NCI-H446 (cell line): Measurements from ENCODE around the gene SMARCD3.

Source experiments
- DNase-seq, 2 experiments: peaks; one replicate each; lab custom pipeline; 2025; lab: John Stamatoyannopoulos, UW

The SMARCD3 gene

DNA sequence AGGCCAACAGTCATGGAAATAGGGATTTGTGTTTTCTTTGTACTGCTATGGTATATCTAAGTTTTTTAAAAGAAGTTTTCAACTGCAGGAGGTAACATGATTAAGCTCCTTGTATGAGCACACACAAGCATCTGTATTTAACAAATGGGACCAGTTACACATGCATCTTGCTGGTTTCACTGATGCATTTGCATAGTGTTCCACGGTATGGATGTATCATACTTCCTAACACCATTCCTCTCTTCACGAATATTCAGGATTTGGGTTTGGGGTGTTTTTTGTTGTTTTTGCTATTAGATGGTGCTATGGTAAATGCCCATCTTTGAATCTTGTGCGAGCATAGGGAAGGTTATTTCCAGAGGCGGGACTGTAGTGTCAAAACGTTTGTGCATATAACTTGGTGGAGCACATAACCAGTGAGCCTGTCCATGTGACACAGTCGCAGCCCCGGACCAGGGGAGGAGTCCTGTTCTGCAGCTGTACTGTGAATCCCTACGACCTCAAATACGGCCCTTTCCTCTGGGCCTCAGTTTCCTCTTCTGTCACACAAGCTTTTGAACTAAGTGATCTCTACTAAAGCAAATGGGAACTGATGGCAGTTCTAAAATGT, 40.1 kb downstream of the SMARCD3 start:
- no peak for DNase-seq

DNA sequence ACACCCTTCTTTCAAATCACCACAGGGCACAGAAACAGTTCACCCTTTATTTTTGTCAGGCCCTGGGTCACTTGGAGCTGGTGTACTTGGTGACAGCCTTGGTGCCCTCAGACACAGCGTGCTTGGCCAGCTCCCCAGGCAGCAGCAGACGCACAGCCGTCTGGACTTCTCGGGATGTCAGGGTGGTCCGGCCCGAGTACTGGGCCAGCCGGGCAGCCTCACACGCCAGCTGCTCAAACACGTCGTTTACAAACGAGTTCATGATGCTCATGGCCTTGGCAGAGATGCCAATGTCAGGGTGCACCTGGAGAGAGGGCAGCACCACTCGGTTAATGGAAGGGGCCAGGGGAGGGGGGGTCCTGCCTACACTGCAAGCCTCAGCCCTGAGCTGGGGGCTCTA, 40.7 kb downstream of the SMARCD3 start:
- no peak for DNase-seq

DNA sequence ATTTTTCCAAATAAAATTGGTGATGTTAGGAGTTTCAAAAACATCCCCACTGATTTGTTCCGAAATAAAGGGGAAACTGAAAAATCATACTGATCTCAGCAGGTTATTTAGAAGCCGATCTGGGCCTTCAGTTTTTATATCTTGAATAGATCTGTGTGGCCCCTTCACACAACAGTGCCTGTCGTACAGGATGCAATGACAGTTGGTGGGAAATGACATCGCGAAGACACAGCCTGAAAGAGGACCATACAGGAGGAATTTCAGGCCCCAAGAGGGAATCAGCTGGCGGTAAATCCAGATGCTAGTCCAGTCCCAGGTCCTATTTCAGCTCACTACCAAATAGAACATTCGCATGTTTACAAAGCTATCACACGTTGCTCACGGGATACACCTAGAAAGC, 41.2 kb downstream of the SMARCD3 start:
- no peak for DNase-seq

DNA sequence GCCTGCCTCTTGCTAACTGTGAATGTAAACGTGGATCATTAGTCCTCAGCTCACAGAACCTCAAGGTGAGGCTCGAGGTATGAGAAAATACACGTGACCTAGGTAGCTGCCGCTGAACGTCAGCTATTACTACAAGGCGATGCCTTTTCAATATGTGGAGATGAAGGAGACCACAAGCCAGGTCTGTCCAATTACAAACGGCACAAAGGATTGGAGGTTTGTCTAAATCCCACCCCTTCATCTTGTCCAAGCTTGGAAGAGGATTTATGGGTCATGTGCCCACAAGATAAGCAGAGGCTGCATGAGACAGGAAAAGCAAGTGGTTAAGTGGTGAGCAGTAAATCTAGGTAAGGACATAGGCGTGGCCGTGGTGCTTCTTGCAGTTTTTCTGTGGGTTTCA, 41.6 kb downstream of the SMARCD3 start:
- no peak for DNase-seq

DNA sequence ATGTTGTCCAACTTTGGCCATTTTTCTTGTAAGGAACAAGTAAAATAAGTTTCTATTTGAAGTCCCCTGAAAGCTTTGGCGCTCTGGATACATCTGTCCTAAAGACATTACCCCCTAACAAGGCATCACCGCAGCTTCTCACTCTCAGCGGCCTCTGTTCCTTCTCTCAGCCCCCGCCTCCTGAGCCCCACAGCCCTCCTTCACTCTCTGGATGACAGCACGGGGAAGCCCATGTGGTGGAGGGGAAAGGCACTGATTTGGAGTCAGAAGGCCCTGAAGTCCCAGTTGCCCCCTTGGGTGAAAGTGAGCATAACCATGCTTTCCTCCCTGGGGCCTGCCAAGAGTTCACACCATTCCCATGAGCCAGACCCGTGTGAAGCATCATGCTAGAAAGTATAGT, 42.8 kb downstream of the SMARCD3 start:
- no peak for DNase-seq

DNA sequence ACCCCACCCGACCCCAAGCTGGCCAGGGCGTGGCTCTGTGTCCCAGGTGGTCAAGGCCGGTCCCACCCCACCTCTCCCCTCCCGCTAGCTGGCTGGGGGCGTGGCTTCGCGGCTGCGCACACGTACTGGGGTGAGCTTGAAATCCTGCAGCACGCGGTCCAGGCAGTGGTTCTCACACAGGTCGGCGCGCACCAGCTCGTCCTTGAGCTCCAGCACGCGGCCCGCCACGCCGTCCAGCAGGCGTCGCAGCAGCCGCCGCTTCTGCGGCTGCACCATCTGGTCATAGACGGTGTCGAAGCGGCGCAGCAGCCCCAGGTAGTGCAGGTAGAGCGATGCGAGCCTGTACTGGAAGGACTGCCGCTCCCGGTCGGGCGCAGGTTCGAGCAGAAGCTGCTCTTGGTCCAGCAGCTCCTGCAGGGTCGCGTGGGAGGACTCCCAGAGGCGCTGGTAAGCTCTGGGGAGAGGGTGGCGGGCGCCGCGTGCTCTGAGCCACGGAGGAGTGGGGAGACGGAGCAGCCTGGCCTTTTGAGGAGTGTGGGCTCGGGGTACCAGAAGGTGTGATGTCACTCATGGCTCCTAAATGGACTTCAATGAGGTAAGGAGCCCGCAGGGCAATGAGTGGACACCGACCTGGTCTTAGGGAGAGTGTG, 44.0 kb downstream of the SMARCD3 start:
- DNase-seq, result no peak

DNA sequence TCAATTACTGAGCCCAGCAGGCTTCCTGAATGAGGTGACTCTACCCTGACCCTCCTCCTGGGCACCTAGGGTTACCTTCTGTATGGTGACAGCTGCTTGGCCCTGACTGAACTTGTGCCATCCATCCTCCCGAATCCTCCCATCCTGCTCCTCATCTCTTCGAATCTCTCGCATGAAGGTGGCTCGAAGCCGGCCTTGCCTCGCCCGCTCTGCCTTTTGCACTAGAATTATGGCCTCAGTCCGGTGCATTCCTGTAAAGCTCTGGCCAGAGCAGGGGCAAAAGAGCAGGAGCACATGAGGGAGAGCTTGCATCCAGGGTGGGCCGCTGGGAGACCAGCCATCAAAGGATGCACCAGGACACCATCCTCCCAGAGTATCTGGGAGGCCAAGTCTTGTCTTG, 45.7 kb downstream of the SMARCD3 start:
- DNase-seq, result no peak

DNA sequence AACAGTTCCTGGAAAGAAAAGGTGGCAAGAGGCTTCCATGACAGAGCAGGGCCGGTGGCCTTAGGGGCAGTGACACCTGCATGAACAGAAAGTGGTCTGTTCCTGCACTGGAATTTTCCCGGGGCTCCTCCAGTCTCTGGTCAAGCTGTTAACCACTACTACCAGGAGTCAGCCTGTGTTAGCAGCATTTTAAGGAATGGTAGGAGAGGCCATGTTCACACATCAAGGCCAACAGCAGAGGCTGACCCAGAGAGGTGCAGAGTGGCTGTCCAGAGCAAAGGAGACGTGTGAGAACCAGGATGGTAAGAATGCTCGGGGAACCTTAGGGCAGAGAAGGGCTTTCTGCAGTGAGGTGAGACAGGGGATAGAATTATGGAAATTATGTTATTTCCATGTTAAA, 46.7 kb downstream of the SMARCD3 start:
- no peak for DNase-seq

DNA sequence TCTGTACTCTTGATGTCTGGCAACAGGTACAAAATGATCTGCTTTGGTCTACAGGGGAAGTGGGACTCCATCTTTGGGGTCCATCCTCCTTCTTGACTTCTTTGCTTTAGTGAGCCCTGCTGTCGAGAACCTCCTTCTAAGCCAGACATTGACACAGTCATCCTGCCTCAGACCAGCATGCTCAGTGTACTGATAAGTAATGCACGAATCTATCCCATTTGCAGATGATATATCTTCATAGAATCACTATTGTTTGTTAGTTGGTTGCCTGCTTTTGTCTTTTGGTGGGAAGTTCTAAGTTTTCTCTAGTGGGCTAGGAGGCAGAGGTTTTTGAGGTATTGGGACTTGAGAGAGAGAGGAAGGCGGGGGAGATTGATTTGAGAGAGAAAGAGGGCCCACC, 47.1 kb downstream of the SMARCD3 start:
- DNase-seq, result no peak

DNA sequence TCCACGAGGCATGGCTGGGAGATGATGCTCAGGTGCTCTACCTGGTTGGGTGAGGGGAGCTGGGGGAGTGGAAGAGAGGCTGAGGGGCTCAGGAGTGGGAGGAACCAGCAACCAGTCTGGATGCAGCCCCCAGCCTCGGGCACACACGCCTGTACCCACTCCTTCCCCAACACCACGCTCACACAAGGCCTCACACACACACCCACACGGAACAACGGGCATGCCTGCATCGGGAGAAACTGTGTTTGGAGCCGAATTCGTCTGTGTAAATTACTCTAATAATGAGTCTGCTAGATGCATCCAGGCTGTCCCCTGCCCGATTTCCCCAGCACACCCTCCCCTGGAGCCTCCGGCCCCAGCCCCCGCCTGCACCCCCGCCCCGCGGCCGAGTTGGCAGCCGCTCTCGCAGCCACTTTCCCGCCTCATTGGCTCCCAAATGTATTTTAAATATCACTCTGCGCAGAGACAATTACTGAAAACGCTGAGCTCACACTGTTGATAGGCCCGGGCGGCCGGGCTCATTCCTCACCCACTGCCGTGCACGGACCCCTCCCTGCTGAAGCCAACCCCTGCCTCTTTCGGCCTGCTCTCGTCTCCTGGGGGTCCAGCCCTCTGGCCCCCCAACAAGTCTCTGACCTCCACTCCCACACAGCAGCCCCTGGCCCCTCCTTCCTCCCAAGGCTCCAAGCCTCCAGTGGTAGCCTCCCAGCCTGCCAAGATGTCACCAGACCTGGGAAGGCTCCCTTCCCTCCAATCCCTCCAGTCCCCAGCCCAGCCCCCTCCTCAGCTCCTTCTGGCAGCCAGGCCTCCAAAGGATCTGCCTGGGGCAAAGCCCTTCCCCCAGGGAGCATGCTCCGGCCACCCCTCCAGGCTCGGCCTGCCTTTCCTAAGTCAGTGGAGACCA, 49.3 kb downstream of the SMARCD3 start:
- DNase-seq, result peak in 1 of 2 experiments; percentile 65

DNA sequence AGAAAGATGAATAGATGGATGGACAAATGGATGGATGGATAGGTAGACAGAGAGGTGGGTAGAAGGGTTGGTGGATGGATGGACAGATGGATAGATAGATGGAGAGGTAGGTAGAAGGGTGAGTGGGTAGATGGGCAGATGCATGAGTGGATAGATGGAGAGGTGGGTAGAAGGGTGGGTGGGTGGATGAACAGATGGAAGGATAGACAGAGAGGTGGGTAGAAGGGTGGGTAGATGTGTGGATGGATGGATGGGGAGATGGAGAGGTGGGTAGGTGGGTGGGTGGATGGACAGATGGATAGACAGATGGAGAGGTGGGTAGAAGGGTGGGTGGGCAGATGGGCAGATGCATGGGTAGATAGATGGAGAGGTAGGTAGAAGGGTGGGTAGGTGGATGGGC, 50.6 kb downstream of the SMARCD3 start:
- no peak for DNase-seq

DNA sequence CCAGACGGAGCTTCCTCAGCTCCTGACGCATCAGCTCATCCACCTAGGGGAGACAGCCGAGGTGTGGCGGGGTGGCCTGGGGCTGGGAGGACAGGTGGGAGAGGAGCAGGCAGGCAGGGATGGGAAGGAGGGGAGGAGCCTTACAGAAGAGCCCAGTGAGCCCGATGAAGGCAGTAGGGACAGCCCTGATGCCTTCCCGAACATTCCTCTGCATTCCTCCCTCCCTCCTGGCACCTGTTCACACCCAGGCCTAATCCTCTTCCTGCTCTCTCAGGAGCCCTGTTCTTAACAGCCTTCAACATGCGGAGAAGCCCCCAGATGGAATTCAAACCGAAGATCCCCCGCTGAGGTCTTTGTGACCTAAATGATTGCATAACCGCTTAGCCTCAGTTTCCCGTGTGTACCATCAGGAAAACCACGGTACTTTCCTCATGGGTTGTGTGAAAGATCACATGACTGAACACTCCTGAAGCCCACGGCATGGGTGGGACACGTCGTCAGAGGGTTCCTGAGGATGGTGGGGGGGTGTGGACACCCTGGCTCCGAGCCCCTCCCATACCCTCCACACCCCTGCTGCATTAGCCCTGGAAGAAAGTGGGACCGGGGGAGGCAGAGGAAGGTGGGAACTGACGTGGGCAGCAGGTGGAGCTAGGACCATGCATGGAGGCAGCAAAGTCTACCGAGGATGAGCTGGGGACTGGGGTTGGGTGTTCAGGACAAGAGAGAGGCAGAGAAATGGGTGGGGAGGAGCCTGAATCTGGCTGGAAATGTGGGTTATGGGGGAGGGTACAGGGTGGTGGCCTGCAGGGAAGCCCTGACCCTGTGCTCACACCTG, 52.7 kb downstream of the SMARCD3 start:
- no peak for DNase-seq

DNA sequence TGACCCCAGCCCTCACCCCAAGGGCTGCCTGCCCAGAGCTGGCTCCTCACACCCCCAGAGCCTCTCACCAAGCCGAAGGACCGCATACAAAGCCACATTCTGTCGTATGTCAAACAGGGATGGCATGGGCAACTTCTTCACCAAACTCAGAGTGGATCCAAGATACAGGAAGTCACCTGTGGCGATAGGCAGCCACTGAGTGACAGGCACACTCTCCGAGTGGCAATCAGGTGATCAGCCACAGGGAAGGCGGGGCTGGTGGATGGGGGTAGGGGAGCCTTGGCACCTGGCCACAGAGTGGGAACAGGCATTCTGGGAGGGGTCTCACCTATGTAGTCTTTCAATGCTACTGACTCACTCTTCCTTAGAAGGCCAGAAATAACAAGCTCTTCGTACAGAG, 54.3 kb downstream of the SMARCD3 start:
- DNase-seq, result no peak

DNA sequence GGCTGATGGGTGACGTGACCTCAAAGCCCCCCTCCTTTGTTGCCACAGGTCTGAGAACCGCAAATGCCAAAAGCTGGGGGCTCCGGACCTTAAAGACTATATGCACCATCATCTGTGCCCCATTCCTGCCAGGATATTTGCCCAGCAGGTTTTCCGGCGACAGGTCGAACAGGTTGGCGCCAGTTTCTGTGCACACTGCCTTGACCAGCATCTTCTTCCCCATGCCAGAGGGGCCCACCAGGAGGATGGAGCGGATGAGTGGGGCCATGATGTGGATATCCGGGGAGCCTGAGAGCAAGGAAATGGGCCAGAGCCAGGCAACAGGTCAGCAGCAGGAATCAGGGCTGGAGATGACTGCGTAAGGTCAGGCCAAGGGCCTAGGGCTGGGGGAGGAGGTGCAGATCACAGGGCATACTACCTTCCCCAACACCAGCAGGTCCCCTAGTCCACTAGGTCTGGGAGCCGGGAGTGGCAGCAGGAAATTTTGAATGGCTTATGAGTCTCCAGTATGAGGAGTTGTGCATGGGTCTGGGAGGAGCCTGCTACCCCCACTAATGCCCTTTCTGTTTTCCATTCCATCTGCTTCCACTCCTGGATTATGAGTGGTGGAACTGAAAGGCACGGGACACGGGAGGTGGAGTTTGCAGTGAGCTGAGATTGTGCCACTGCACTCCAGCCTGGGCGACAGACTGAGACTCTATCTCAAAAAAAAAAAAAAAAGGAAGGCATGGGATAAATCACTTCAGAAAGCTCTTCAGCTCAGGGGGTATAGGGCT, 55.1 kb downstream of the SMARCD3 start:
- DNase-seq, result no peak

DNA sequence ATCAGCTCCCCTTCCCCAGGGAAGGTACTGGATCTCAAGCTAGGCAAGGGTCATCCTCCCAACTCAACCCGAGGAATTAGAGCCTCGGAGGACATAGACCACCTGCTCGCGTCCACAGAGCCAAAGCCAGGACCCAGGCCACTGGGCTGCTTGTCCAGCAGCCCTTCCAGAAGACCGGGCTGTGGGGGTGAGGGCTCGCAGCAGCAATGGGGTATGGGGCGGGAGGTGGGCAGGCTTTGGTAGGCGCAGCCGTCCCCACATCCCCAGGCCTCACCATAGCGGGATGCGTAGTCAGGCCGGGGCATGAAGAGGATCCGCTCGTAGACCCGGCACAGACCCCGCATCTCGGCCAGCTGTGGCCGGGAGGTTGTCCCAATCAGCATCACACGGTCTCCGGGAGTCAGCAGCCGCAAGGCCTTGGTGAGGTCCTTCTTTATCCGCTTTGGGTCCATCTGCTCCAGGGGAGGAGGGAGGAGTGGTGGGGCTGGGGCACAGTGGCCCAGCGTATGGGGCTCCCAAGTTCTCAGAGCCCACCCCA, 56.4 kb downstream of the SMARCD3 start:
- no peak for DNase-seq

DNA sequence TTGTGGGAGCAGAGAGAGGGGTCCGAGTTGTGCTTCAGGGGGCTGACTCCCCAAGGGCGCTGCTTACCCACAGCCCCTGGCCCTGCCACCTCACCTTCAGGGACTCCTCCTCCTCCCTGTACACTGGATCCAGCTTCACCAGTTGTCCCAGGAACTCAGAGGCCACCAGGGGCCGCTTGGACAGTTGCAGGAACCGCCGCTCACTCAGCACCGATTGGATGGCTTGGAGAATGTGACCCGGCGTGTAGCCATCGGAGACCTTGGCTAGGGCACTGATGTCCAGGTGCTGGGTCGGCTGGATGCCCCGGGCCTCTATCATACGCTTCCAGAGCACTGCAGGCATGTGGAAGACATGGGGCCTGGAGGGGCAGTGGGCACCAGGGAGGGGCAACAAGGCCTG, 57.0 kb downstream of the SMARCD3 start:
- DNase-seq, result no peak

DNA sequence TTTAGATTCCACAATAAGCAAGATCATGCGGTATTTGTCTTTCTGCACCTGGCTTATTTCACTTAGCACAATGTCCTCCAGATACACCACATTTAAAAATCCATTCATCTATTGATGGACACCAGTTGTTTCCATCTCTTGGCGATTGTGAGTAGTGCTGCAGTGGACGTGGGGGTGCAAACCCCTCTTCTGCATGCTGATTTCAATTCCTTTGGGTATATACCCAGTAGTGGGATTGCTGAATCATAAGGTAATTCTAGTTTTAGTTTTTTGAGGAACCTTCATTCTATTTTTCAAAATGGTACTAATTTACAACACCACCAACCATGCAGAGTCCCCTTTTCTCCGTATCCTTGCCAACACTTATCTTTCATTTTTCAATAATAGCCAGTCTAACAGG, 59.5 kb downstream of the SMARCD3 start:
- DNase-seq, result no peak
